Choroid plexus epithelial cell (primary cell): ENCODE results near the gene DNAJB11.
A peak's percentile ranks its signal among the peaks of the same experiment; 100 is the strongest.

ENCODE experiments used
- DNase-seq: peaks from one replicate; pipeline ENCODE4 v3.0.0-alpha.2; 2010; ENCODE audit warnings: low read depth
- H3K4me3 ChIP-seq: 2 replicates; pipeline ENCODE4 v1.5.1; 2011; ENCODE audit warnings: low read depth, mild to moderate bottlenecking, control low read depth, low read length, moderate library complexity
- TF ChIP-seq, protein P1 (sequence below): conservative IDR thresholded peaks from 2 replicates; pipeline ENCODE4 v1.5.1; 2011; ENCODE audit warnings: low read depth, mild to moderate bottlenecking, control low read depth, inconsistent platforms, low read length, moderate library complexity

The DNAJB11 gene

DNA sequence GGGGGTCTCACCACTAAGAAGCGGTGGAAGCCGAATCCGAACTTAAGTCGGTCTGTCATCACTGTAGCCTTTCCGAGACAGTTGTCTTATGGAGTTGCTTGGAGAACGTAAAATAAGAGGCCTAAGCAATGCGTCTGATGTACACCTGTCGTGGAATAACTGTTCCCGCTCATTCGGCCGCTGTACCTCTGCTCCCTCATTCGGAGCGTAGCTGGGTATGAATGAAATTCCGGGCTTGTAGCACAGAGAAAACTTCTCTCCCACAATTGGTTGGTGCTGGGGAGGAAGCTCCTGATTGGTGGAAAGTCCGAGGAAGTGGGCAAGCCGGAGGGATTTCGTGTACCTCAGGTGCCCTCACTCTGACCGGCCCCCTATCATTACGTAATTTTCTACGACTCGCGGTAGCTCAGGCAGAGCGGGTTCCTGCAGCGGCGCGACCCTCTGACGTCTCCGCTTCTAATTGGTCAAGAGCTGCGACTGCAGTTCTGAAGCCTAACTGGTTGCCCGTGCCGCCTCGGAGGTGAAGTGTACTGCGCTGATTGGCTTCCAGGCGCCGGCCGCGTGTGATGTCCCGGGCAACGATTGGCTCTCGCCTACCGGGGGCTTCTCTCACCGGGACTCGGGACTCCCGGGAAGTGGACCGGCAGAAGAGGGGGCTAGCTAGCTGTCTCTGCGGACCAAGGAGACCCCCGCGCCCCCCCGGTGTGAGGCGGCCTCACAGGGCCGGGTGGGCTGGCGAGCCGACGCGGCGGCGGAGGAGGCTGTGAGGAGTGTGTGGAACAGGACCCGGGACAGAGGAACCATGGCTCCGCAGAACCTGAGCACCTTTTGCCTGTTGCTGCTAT lies at the start of gene DNAJB11:
TSS of gene DNAJB11 (plus strand) at position 625 of the 845 bp plus-strand sequence. CDS start at position 803, 178 bp downstream.
- TF ChIP-seq, protein P1, sequence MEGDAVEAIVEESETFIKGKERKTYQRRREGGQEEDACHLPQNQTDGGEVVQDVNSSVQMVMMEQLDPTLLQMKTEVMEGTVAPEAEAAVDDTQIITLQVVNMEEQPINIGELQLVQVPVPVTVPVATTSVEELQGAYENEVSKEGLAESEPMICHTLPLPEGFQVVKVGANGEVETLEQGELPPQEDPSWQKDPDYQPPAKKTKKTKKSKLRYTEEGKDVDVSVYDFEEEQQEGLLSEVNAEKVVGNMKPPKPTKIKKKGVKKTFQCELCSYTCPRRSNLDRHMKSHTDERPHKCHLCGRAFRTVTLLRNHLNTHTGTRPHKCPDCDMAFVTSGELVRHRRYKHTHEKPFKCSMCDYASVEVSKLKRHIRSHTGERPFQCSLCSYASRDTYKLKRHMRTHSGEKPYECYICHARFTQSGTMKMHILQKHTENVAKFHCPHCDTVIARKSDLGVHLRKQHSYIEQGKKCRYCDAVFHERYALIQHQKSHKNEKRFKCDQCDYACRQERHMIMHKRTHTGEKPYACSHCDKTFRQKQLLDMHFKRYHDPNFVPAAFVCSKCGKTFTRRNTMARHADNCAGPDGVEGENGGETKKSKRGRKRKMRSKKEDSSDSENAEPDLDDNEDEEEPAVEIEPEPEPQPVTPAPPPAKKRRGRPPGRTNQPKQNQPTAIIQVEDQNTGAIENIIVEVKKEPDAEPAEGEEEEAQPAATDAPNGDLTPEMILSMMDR: no peak
- peak within 1 kb of the TSS; percentile 94 for H3K4me3 ChIP-seq
- DNase-seq: peak; percentile 100

DNA sequence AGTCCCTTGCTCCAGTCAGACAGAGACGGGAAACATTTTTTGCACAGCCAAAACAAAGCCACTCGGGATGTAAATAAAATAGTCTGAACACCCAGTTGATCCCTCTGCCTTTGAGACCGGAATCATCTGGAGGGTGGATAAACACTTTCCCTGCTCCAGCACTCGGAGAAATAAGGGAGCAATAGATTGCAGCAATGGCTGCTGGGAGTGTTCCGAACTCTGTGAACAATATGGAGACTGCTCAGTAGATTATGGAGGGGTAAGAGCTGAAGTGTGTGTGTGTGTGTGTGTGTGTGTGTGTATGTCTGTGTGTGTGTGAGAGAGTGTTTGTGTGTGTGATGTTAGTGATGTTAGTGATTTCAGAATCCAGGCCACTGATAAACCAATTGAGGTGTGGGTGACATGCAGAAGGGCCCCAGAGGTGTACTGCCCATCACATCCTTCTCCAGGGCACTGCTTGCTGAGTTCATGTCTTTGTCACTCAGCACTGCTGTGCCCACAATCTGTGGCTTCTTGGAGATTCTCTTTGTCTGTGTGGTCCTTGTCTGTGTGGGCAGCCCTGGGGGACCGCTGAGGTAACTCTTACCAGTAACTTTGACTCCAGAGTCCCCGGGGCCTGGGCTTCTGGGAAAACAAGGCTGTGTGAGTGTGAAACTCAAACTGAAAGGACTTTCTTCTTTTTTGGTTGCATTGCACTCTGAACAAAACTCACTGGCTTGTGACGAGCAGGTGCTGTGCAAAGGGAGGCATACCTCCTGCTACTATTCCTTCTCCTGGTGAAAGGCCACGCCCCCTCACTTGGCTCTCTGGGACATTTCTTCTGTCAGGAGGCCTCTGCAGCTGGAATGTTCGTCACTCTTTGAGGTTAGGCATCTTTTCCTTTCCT lies 49.3 kb upstream of the DNAJB11 start:
- TF ChIP-seq, protein P1: no peak
- no peak for DNase-seq
- no peak overlapping the region for H3K4me3 ChIP-seq

- no peak overlapping the region for H3K4me3 ChIP-seq
- no peak for DNase-seq
- TF ChIP-seq, protein P1: no peak
These were observed 47.5 kb upstream of the DNAJB11 start for GRCh38 chr3:186523022-186523421.

GRCh38 chr3:186523434-186523833 lies 47.1 kb upstream of the DNAJB11 start:
- H3K4me3 ChIP-seq: no peak overlapping the region
- TF ChIP-seq, protein P1: no peak
- no peak for DNase-seq

DNA sequence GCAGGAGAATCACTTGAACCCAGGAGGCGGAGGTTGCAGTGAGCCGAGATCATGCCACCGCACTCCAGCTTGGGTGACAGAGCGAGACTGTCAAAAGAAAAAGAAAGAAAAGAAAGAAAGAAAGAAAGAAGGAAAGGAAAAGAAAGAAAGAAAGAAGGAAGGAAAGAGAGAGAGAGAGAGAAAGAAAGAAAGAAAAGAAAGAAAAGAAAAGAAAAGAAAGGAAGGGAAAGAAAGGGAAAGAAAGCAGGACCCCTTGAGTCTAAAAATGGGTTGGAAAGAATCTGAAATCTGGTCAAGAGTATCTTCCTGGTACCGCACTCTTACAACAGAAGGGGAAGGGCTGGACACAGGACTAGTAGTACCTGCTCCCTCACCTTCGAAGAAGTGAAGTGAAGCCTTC lies 45.9 kb upstream of the DNAJB11 start:
- no peak overlapping the region for H3K4me3 ChIP-seq
- DNase-seq: no peak
- TF ChIP-seq, protein P1: no peak

DNA sequence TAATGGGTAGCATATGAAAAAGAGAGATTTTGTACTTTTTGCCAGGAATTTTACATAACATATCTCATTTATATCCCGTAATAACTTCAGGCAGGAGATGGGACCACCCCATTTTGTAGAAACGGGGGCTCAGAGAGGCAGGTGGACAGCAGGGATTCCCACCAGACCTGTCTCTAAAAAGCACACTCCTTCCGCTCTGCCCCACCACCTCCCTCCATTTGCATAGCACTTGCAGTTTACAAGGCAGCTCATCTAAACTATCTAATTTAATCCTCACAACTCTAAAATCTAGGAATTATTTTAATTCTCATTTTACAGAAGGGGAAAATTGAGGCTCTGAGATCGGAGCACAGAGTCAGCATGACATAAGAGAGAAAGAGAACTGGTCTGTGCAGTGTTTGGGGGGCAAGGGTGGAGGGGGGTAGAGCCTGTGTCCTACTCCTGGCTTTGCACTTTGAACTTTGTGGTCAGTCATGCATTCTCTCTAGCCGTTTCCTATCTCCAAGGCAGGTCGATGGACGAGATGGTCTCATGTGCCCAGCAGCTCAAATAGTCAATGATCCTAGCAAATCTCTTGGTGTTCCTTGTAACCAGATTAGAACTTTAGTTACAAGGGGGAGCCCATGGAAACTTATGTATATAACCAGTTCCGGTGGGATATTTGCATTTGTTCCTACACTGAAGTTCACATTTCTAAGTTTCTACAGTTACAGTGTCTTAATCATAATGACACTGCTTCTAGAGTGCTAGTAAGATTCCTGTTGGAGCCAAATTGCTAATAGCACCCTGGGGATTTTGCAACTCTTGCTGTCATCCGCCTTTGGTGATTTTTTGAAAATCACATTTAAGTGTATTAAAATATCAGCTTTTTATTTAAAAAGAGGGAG lies 44.9 kb upstream of the DNAJB11 start:
- TF ChIP-seq, protein P1: no peak
- no peak overlapping the region for H3K4me3 ChIP-seq
- no peak for DNase-seq
